Hematopoietic multipotent progenitor cell treated with erythropoietin and hydrocortisone succinate and interleukin-3 and kit ligand, for 17 days (in vitro differentiated cells): ENCODE data around the gene LTBR.
"Not testable (repeated sequence)": the region's sequence is repeated elsewhere in the genome, so short reads cannot be mapped to it uniquely, and the experiment has no call there.

ENCODE experiments used
- DNase-seq: peaks from one replicate; pipeline ENCODE4 v3.0.0-alpha.2; 2015; ENCODE audit warnings: low spot score

Gene LTBR

DNA sequence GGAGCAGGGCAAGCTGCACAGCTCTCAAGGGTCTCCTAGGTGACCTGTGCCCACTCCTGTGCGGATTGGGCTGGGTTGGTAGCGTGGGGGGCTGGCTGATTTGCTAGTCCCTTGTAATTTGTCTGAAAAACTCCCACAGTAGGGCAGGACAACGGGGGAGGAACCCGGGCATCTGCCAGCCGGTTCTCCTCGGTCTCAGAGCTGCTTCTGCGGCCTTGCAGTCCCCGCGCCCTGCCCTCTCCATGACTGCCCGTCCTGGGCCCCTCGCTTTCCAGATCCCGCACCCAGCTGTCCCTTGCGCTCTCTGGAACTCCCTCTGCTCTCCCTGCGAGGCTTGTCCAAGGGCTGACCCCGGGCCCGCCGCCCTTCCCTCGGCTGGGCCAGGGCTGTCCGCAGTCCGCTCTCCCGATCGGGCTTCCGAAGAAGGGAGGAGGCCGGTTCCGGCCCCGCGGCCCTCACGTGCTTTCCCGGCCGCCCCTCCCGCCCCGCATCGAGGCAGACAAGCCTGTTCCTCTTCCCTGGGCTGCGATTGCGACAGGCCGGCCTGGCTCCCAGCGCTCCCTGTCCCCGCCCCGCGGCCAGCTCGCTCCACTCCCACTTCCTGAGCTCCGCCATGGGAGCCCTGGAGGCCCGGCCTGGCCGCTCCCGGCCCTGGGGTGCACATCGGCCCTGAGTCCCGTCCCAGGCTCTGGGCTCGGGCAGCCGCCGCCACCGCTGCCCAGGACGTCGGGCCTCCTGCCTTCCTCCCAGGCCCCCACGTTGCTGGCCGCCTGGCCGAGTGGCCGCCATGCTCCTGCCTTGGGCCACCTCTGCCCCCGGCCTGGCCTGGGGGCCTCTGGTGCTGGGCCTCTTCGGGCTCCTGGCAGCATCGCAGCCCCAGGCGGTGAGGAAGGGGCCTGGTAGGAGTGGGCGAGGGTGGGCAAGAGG is at the start of gene LTBR:
TSS of gene LTBR (plus strand) at position 591 of the 927 bp plus-strand sequence. CDS start at position 788, 197 bp downstream.
- DNase-seq = no peak

- DNase-seq = no peak
These were observed 49.6 kb upstream of the LTBR start for GRCh38 chr12:6334359-6334758.

GRCh38 chr12:6334940-6335450 is 49.0 kb upstream of the LTBR start:
- no peak for DNase-seq

DNA sequence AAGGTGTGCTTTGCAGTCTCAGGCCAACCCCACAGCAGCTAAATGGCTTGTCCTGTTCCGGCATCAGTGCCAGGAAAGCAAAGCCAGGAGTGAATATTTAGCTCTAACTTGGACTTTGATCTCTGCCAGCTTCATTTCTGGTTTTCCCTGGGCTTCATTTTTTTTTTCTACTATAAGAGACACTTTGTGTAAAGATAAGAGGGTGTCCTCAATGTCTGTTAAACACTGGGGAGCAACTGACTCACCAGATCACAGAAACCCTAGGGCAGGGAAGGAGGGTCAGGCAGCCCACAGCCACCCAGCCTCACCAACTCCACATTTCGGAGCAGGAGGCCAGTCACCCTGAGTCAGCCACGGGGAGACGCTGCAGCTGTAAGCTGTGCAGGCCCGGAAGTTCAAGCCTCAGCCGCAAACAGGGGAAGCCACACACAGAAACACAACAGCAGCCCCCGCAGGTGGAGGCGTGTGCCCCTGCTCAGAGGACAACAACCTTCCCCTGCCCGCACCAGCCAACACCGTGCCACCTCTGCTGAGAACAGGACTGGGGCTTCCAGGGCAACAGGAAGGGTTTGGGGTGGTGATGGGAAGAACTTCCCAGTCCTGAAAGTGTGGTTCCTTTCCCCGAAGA is 48.4 kb upstream of the LTBR start:
- DNase-seq = no peak

GRCh38 chr12:6336079-6336888 is 47.7 kb upstream of the LTBR start:
- DNase-seq = peak; percentile 39

GRCh38 chr12:6336889-6337853 is 46.8 kb upstream of the LTBR start:
- DNase-seq = no peak

GRCh38 chr12:6337958-6338433 is 46.0 kb upstream of the LTBR start:
- no peak for DNase-seq

DNA sequence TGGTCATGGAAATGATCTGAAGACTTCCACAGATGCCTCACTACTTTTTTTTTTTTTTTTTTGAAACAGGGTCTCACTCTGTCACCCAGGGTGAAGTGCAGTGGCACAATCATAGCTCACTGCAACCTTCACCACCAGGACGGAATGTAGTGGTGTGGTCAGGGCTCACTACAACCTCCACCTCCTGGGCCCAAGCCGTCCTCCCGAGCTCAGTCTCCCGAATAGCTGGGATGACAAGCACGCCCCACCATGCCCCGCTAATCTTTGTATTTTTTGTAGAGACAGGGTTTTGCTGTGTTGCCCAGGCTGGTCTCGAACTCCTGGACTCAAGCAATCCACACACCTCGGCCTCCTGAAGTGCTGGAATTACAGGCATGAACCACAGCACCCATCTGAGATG is 45.4 kb upstream of the LTBR start:
- DNase-seq = not testable (repeated sequence)

- no peak for DNase-seq
These were observed 45.0 kb upstream of the LTBR start for GRCh38 chr12:6338955-6339354.

- DNase-seq = no peak
These were observed 43.8 kb upstream of the LTBR start for GRCh38 chr12:6340032-6340638.

DNA sequence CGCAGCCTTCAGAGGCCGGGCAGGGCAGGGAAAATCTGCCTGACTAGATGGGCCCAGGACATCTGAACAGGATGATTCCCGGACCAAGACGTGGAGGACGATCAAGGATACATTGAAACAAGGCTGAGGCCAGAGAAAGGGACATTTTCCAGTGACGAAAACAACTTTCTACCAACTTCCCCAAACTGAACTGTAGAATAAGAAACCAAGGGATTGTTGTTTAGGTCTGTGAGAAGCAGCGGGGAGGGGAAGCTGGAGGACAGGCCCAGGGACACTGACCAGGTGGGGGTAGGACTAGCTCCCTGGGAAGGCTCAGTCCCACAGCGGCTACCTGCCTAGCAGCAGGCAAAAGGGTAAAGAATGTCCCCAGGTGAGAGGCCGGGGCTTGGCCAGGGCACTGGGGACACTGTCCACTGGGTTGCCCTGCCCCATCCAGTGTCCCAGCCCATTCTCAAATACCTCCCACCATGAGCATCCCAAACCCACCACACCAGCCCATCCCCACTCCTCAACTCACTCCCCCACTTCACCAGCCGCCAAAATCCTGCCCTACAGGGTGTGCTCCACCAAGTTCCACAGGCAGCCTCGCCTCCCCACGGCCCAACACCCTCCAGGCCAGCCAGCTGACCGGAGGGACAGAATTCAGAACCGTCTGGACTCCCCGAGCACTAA is 43.1 kb upstream of the LTBR start:
- DNase-seq = no peak

DNA sequence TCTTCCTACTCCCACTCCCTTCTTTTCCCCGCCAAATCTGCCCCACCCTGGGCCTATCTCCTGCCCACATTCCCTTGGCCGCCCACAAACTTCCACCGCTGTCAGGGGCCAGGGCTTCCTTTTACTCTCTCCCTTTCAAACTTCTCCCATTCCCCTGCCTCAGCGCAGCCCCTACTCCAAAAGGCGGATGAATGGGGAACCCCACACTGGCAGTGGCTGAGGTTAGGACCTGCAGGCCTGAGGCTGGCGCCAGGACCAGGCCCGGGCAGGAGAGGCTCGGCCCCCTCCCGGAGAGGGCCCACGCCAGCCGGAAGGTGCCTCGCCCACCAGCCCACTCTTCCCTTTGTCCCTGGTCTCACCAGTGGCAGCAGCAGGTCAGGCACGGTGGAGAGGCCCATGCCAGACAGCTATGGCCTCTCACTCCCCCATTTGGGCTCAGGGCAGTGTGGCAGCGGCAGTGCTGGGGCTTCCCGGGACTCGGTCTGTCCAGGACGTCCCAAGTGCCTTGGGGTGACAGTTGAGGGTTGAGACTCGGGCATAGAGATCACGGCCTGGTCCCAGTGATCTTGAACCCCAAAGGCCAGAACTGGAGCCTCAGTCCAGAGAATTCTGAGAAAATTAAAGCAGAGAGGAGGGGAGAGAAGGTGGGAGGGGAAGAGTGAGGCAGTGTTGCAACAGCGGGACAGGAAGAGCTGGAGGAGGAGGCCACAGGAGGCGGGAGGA is 42.4 kb upstream of the LTBR start, which contains the start of gene TNFRSF1A:
TSS of gene TNFRSF1A (minus strand) at position 660 of the 723 bp plus-strand sequence. CDS start at position 398, 262 bp downstream.
- no peak for DNase-seq

DNA sequence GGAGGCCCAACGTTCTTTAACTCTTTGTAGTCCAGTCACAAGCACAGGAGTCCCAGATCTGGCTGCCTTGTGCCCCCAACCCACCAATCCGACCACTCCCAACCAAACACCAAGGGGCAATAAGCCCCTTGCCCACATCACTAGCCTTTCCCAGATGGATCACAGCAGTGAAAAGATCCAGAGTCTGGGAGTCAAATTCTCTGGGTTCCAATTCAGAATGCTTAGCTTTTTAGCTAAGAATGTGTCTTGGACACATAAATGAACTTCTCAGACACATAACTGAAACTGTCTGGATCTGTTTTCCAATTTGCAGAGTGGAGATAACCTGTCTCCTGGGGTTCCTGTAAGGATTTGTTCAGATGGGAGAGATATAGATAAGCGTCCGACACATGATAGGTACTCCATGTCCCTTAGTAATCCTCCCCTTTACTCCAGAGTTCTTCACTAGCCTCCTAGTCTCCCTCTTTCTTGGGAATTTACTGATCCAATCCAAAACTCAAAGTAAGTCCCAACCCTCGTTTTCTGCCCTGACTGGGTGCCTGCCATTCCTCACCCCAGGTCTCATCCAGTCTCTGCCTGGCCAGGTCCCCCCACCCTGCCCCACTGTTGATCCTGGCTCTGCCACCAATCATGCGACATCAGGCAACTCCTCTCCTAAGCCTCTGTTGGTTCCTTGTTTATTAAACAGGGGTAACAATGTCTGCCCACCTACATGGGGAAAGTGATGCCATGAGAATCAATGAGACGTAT is 41.6 kb upstream of the LTBR start:
- DNase-seq = no peak

DNA sequence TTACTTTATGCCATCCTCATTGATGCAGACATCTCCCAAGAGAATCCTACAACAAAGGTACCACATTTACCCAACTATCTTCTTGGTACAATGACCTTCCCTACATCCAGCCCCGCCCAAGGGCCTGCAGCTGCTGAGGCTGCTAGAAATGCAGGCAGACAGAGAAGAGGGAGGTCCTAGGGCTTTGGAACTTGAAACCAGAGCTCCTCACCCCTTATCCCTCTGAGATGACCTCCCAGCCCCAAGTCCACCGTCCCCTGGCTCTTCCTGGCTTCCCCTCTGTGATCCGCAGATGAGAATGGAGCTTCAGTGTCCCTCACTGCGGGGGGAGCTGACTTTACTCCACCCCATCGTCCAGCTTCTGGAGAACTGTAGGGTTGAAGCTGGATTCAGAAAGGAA is 40.4 kb upstream of the LTBR start:
- no peak for DNase-seq

- DNase-seq = not testable (repeated sequence)
These were observed 39.8 kb upstream of the LTBR start for GRCh38 chr12:6344101-6344660.

- peak; percentile 23 for DNase-seq
These were observed 38.5 kb upstream of the LTBR start for GRCh38 chr12:6345319-6346091.

GRCh38 chr12:6346235-6346832 is 37.6 kb upstream of the LTBR start:
- DNase-seq = no peak
